SH-SY5Y (cell line): Measurements from ENCODE around the gene MOB3C.

Experiments
- GATA2 ChIP-seq: IDR thresholded peaks from 2 replicates; pipeline ENCODE4 v1.6.1; 2011; ENCODE audit warnings: mild to moderate bottlenecking, low read depth, low read length
- GATA3 ChIP-seq: IDR thresholded peaks from 2 replicates; pipeline ENCODE4 v1.6.1; 2011; ENCODE audit warnings: low read depth, mild to moderate bottlenecking, low read length, moderate library complexity

DNA sequence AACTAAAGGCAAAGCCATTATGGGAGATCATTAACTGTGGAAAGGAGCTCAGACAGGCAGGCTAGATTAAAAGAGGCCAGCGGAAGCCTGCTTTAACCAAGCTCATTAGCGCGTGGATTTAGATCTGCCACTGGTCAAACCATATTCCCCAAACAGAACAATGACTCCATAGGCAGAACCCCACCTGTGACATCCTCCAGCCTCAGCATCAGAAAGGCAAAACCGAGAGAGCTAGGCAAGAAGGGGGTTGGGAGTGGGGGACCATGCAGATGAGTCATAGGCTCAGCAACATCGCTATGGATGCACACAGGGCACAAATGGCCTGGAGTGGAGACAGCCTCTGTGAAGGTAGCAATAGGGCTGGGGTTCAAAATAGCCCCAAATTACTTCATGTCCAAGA is 33.1 kb downstream of the MOB3C start:
- no peak for TF ChIP-seq GATA3
- TF ChIP-seq GATA2, result no peak
